ENCODE results near the gene STX1A. TPM values are rescaled to one million over a fixed set of nuclear protein-coding genes. Genes with fewer than 3 reads are reported as not detected.
"Not testable (repeated sequence)": the region's sequence is repeated elsewhere in the genome, so short reads cannot be mapped to it uniquely, and the experiment has no call there.

Gene STX1A
- total RNA-seq, 4 donors from 2014 or later: 3.9 to 19.4 (median 10.8) TPM

GRCh38 chr7:73682745-73683055 lies 36.8 kb downstream of the STX1A start:
- no peak for TF ChIP-seq CTCF (IDR thresholded peaks at IDR 0.05)
- TF ChIP-seq EP300 (IDR thresholded peaks at IDR 0.05): no peak
- TF ChIP-seq POLR2A (IDR thresholded peaks at IDR 0.05): no peak
- H3K27ac ChIP-seq: peak overlapping the region; percentile 2 to 88 (median 82)

GRCh38 chr7:73681031-73681430 lies 38.4 kb downstream of the STX1A start:
- H3K27me3 ChIP-seq: no peaks in the 10 kb centered on the region
- no peaks in the 10 kb centered on the region for H3K9me3 ChIP-seq
- no peak overlapping the region for H3K27ac ChIP-seq
- no peak overlapping the region for H3K4me3 ChIP-seq
- TF ChIP-seq EP300 (IDR thresholded peaks at IDR 0.05) (no peak), POLR2A (IDR thresholded peaks at IDR 0.05) (no peak), CTCF (IDR thresholded peaks at IDR 0.05) (no peak)
- DNase-seq (ENCODE audit: low spot score in 2 of 2): no peak
- H3K36me3 ChIP-seq: peaks cover 0 to 49% (median 10%) of the 10 kb centered on the region in 3 donors
- H3K4me1 ChIP-seq: peaks cover 7 to 45% (median 14%) of the 10 kb centered on the region in 4 donors
- WGBS, 2 donors: 81 to 83% methylated on average over 8 of the region's 8 CpGs

More at GRCh38 chr7:73682745-73683055, 36.8 kb downstream of the STX1A start:
- Histone ChIP-seq H3K9me3 (no peaks in the 10 kb centered on the region), H3K27me3 (no peaks in the 10 kb centered on the region), H3K4me1 (peaks cover 7 to 45% (median 14%) of the 10 kb centered on the region in 4 donors), H3K36me3 (peaks cover 0 to 54% (median 9%) of the 10 kb centered on the region in 3 donors), H3K4me3 (peak overlapping the region; percentile 63 to 95 (median 78))
- 0 to 1% methylated on average over 26 to 32 of the region's 33 CpGs for WGBS, 2 donors
- no peak for DNase-seq (ENCODE audit: low spot score in 2 of 2)

GRCh38 chr7:73680501-73680900 lies 39.0 kb downstream of the STX1A start:
- Histone ChIP-seq H3K27me3 (no peaks in the 10 kb centered on the region), H3K27ac (no peak overlapping the region), H3K9me3 (no peaks in the 10 kb centered on the region), H3K4me1 (peaks cover 7 to 45% (median 14%) of the 10 kb centered on the region in 4 donors), H3K4me3 (no peak overlapping the region), H3K36me3 (peaks cover 0 to 49% (median 10%) of the 10 kb centered on the region in 3 donors)
- no peak for DNase-seq (ENCODE audit: low spot score in 2 of 2)
- 88 to 91% methylated on average over 7 of the region's 7 CpGs for WGBS, 2 donors
- TF ChIP-seq CTCF (IDR thresholded peaks at IDR 0.05): no peak
- TF ChIP-seq EP300 (IDR thresholded peaks at IDR 0.05): no peak

- Histone ChIP-seq H3K9me3 (no peaks in the 10 kb centered on the region), H3K4me1 (peaks cover 7 to 42% (median 14%) of the 10 kb centered on the region in 4 donors), H3K36me3 (peaks cover 0 to 49% (median 10%) of the 10 kb centered on the region in 3 donors), H3K27ac (no peak overlapping the region), H3K4me3 (no peak overlapping the region), H3K27me3 (no peaks in the 10 kb centered on the region)
- 77 to 88% methylated on average over 2 of the region's 2 CpGs for WGBS, 2 donors
- no peak for DNase-seq (ENCODE audit: low spot score in 2 of 2)
- TF ChIP-seq POLR2A (IDR thresholded peaks at IDR 0.05) (no peak), CTCF (IDR thresholded peaks at IDR 0.05) (no peak), EP300 (IDR thresholded peaks at IDR 0.05) (no peak)
Measured at GRCh38 chr7:73679709-73680108, 39.8 kb downstream of the STX1A start.

- H3K4me1 ChIP-seq: peaks cover 7 to 34% (median 14%) of the 10 kb centered on the region in 4 donors
- DNase-seq (ENCODE audit: low spot score in 2 of 2): no peak
- no peaks in the 10 kb centered on the region for H3K9me3 ChIP-seq
- 92 to 94% methylated on average over 5 to 6 of the region's 6 CpGs for WGBS, 2 donors
- H3K36me3 ChIP-seq: peaks cover 0 to 49% (median 10%) of the 10 kb centered on the region in 3 donors
- no peak overlapping the region for H3K4me3 ChIP-seq
- H3K27me3 ChIP-seq: no peaks in the 10 kb centered on the region
- TF ChIP-seq POLR2A (IDR thresholded peaks at IDR 0.05): no peak
- no peak for TF ChIP-seq CTCF (IDR thresholded peaks at IDR 0.05)
- no peak for TF ChIP-seq EP300 (IDR thresholded peaks at IDR 0.05)
- H3K27ac ChIP-seq: no peak overlapping the region
Measured at GRCh38 chr7:73678862-73679261, 40.6 kb downstream of the STX1A start.

- not testable (repeated sequence) for DNase-seq (ENCODE audit: low spot score in 2 of 2); H3K27ac ChIP-seq; H3K9me3 ChIP-seq; H3K27me3 ChIP-seq; H3K4me3 ChIP-seq
- Histone ChIP-seq H3K36me3 (peaks cover 0 to 47% (median 10%) of the 10 kb centered on the region in 3 donors), H3K4me1 (peaks cover 0 to 15% (median under 1%) of the 10 kb centered on the region in 4 donors)
- WGBS, 2 donors: 77 to 80% methylated on average over 9 of the region's 9 CpGs
Measured at GRCh38 chr7:73676062-73676461, 43.4 kb downstream of the STX1A start.

All from tibial nerve (tissue), 4 donors.